CD8-positive, alpha-beta memory T cell (primary cell): ENCODE results near the gene RHEB. TPM values are rescaled to one million over a fixed set of nuclear protein-coding genes. Genes with fewer than 3 reads are reported as not detected.

Experiments
- CTCF ChIA-PET: fragments of 350-600 bp; sonication (Branson Sonifier 250); formaldehyde crosslinking; loops from one replicate; lab custom pipeline; 2021; ENCODE audit warnings: antibody characterized with exemption; lab: Charles Lee
- POLR2A ChIA-PET: fragments of 350-600 bp; sonication (Branson Sonifier 250); formaldehyde crosslinking; loops from one replicate; lab custom pipeline; 2021; ENCODE audit warnings: antibody characterized with exemption; lab: Charles Lee
- DNase-seq, 5 donors: peaks; one replicate each; pipeline versions ENCODE4 v3.0.0 to v3.0.0-alpha.2; 2020 to 2022; ENCODE audit warnings: mixed read lengths in 1 of 5
- H3K27ac ChIP-seq: one replicate; pipeline ENCODE4 v1.7.0; 2013; ENCODE audit warnings: low read depth, mild to moderate bottlenecking, low read length, moderate library complexity
- H3K27me3 ChIP-seq: 2 replicates; pipeline ENCODE4 v1.7.0; 2013; ENCODE audit warnings: low read length, mild to moderate bottlenecking; ENCODE audit not compliant: insufficient read depth, poor library complexity, severe bottlenecking
- H3K36me3 ChIP-seq: 2 replicates; pipeline ENCODE4 v1.7.0; 2013; ENCODE audit warnings: mild to moderate bottlenecking, low read length, moderate library complexity; ENCODE audit not compliant: insufficient read depth
- H3K4me1 ChIP-seq: 2 replicates; pipeline ENCODE4 v1.7.0; 2013; ENCODE audit warnings: mild to moderate bottlenecking, low read length, moderate library complexity; ENCODE audit not compliant: insufficient read depth
- H3K4me3 ChIP-seq: 2 replicates; pipeline ENCODE4 v1.7.0; 2013; ENCODE audit warnings: mild to moderate bottlenecking, low read length
- H3K9me3 ChIP-seq: 2 replicates; pipeline ENCODE4 v1.7.0; 2013; ENCODE audit warnings: mild to moderate bottlenecking, low read length
- H3K27ac Mint-ChIP-seq, 8 donors: one replicate each; pipeline ENCODE4 v1.8.0; 2020 to 2021; ENCODE audit warnings: mixed read lengths in 8 of 8, mild to moderate bottlenecking in 6 of 8, inconsistent platforms in 3 of 8, moderate library complexity in 3 of 8
- H3K27me3 Mint-ChIP-seq, 2 donors: one replicate each; pipeline ENCODE4 v1.8.0; 2020 to 2021; ENCODE audit warnings: mixed read lengths in 2 of 2, mild to moderate bottlenecking in 1 of 2, moderate library complexity in 1 of 2
- H3K36me3 Mint-ChIP-seq, 3 donors: one replicate each; pipeline ENCODE4 v1.8.0; 2020 to 2021; ENCODE audit warnings: mixed read lengths in 3 of 3, inconsistent platforms in 1 of 3, mild to moderate bottlenecking in 1 of 3
- H3K4me1 Mint-ChIP-seq, 3 donors: one replicate each; pipeline ENCODE4 v1.8.0; 2020 to 2021; ENCODE audit warnings: mixed read lengths in 3 of 3, inconsistent platforms in 1 of 3, mild to moderate bottlenecking in 1 of 3
- H3K4me3 Mint-ChIP-seq, 7 donors: one replicate each; pipeline ENCODE4 v1.8.0; 2020 to 2021; ENCODE audit warnings: mixed read lengths in 7 of 7, mild to moderate bottlenecking in 6 of 7, moderate library complexity in 4 of 7, inconsistent platforms in 2 of 7
- H3K9me3 Mint-ChIP-seq, 5 donors: one replicate each; pipeline ENCODE4 v1.8.0; 2020 to 2022; ENCODE audit warnings: mixed read lengths in 5 of 5, mild to moderate bottlenecking in 3 of 5, moderate library complexity in 2 of 5, inconsistent platforms in 1 of 5
- polyA plus RNA-seq: library from polyadenylated mRNA; unstranded; fragments of 300-500 nt; fragmentation: Illumina TruSeq; gene quantifications from one replicate; pipeline ENCODE4 v1.2.3, GENCODE V29; 2021
- total RNA-seq, 2 experiments: library from RNA; stranded (reverse); gene quantifications; one replicate each; pipeline ENCODE4 v1.2.3, GENCODE V29; 2021

Gene RHEB
- total and polyA plus RNA-seq, 3 experiments from 2014 or later: 53.6 to 72.2 (median 54.9) TPM

DNA sequence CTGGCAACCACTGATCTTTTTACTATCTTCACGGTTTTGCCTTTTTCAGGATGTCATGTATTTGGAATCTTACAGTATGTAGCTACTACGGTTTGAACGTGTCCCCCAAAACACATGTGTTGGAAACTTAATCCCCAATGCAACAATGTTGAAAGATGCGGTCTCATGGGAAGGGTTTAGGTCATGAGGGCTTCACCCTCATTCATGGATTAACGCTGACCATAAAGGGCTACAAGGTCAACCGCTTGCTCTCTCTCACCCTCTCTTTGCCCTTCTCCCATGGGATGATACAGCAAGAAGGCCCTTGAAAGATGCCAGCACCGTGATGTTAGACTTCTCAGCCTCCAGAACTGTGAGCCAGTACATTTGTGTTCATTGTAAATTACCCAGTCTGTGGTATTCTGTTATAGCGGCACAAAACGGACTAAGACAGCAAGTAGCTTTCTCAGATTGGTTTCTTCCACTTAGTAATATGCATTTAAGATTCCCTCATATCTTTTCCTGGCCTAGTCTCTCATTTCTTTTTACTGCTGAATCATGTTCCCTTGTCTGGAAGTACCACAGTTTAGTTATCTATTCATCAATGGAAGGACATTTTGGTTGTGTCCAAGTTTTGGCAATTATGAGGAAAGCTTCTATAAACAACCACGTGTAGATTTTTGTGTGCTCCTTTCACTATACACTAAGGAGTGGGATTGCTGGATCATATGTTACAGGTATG, 76.8 kb downstream of the RHEB start:
- H3K27ac ChIP-seq: no peak overlapping the region
- H3K27me3 ChIP-seq: no peaks in the 10 kb centered on the region
- Mint-ChIP-seq H3K27ac (peak overlapping the region in 2 of 8 donors; percentile 0 to 67), H3K36me3 (no peaks in the 10 kb centered on the region), H3K9me3 (no peaks in the 10 kb centered on the region), H3K4me3 (peak overlapping the region in 1 of 7 donors; percentile 19), H3K4me1 (peaks cover 6 to 37% (median 26%) of the 10 kb centered on the region in 3 donors), H3K27me3 (no peaks in the 10 kb centered on the region)
- no peak overlapping the region for H3K4me3 ChIP-seq
- no peaks in the 10 kb centered on the region for H3K9me3 ChIP-seq
- DNase-seq: no peak
- no peaks in the 10 kb centered on the region for H3K36me3 ChIP-seq
- POLR2A ChIA-PET: interaction anchor here (0.9 kb wide), 1 partner anchor 47 kb away, joined by 8 read pairs; no protein-coding TSS in a partner anchor
- peaks cover 28% of the 10 kb centered on the region for H3K4me1 ChIP-seq
- CTCF ChIA-PET: interaction anchor here (1.0 to 2.2 kb wide), 5 partner anchors 9 to 128 kb away, joined by 3 to 9 read pairs (median 4); no protein-coding TSS in a partner anchor

- no peaks in the 10 kb centered on the region for H3K9me3 ChIP-seq
- H3K36me3 ChIP-seq: no peaks in the 10 kb centered on the region
- no peaks in the 10 kb centered on the region for H3K27me3 ChIP-seq
- no peak overlapping the region for H3K4me3 ChIP-seq
- Mint-ChIP-seq H3K36me3 (no peaks in the 10 kb centered on the region), H3K27me3 (peaks cover 0 to 2% of the 10 kb centered on the region in 2 donors), H3K4me3 (peak overlapping the region in 5 of 7 donors; percentile 41 to 72 (median 57)), H3K27ac (peak overlapping the region in 7 of 8 donors; percentile 64 to 95 (median 81)), H3K4me1 (peaks cover 6 to 37% (median 26%) of the 10 kb centered on the region in 3 donors), H3K9me3 (no peaks in the 10 kb centered on the region)
- CTCF ChIA-PET: interaction anchor here (0.9 to 3.4 kb wide), 5 partner anchors 7 to 126 kb away, joined by 3 to 13 read pairs (median 3); no protein-coding TSS in a partner anchor
- DNase-seq: peak in 1 of 5 donors; percentile 39
- POLR2A ChIA-PET: interaction anchor here (0.6 kb wide), 1 partner anchor 13 kb away, joined by 3 read pairs; no protein-coding TSS in a partner anchor
- peaks cover 28% of the 10 kb centered on the region for H3K4me1 ChIP-seq
- no peak overlapping the region for H3K27ac ChIP-seq
These were observed 78.8 kb downstream of the RHEB start for GRCh38 chr7:151440799-151441445.

DNA sequence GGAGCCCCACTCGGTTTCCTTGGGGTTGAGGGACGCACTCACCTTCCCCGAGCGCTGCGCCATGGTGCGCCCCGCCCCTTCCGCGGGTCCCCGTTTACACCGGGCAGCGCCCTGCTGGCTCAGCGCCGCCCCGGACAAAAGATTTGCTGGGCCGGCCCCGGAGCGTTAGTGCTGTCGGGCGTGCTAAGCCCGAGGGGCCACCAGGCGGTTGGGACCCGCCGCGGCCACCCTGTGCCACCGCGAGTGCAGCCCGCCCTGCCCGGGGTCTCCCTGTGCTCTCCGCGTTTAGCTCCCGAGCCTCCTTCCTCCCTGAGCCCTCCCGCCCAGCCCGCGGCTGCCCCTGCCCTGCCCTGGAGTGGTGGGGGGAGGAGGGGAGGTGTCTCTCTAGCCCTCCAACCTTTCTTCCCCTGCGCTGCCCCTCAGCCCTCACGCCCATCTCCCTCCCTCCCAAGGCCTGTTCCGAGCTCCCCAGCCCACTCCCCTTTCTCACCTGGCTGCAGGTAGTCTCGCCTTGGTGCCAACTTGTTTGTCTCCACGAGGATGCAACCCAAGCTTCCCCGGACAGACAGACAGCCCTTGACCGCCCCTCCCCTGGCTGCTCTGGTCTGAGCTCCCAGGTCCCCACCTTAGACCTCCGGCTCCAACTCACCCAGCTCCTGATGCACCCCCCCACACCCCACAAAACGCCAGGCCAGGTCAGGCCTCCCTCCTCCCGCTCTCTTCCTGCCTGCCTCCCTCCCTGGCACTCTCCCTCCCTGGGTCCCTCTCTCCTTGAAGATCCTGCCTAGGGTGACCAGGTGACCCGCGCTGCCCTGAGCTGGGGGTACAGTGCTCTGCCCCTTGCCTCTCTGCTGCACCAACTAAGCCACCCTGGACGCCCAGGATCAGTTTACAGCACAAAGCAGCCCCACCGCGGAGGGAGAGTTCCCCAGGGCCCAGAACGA, 79.6 kb downstream of the RHEB start, which contains the start of gene CRYGN:
Gene CRYGN (minus strand): TSS at position 287 of the 944 bp plus-strand sequence. CDS start 224 bp downstream, at position 63.
- POLR2A ChIA-PET: interaction anchor here (0.6 kb wide), 1 partner anchor 12 kb away, joined by 3 read pairs; no protein-coding TSS in a partner anchor

DNA sequence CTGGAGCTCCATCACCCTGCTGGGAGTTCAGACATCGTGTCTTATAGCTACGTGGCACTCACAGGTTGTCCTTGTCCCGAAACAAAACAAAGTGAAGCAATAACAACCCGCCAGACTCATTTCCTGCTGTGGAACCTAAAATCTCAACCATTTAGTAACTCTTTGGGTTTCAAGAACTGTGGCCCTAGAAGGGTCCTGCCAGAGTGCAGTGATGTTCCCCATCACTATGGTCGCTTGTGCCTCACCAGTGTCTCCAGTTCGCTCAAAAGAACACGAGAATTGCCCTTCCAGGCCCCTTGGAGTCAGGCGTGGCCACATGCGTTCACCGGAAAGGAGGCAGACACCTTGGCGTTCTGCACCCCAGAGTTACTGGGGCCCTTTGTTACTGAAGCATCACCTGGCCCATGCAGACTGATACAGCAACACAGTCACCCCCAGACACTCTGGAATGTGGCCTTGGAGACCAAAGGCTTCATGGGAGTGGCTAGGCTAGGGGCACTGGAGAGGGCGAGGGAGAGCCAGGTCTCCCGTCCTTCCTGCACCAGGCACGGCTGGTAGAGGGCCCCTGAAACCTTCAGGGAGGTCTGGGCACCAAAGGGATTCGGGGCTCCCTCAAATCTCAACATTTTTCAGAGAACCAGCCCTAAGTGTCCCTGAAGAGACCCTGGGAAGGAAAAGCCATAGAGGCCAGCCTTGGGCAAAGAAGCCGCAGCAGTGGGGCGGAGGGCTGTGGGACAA, 80.7 kb downstream of the RHEB start:
- peaks cover 28% of the 10 kb centered on the region for H3K4me1 ChIP-seq
- Mint-ChIP-seq H3K27me3 (peaks cover 0 to 2% of the 10 kb centered on the region in 2 donors), H3K36me3 (no peaks in the 10 kb centered on the region), H3K27ac (peak overlapping the region in 2 of 8 donors; percentile 26 to 72), H3K4me1 (peaks cover 6 to 41% (median 26%) of the 10 kb centered on the region in 3 donors), H3K4me3 (peak overlapping the region in 4 of 7 donors; percentile 15 to 58 (median 44)), H3K9me3 (no peaks in the 10 kb centered on the region)
- no peak for DNase-seq
- no peak overlapping the region for H3K27ac ChIP-seq
- CTCF ChIA-PET: interaction anchor here (1.5 to 3.4 kb wide), 4 partner anchors 9 to 77 kb away, joined by 4 to 13 read pairs (median 7); no protein-coding TSS in a partner anchor
- no peaks in the 10 kb centered on the region for H3K36me3 ChIP-seq
- no peak overlapping the region for H3K4me3 ChIP-seq
- H3K27me3 ChIP-seq: no peaks in the 10 kb centered on the region
- no peaks in the 10 kb centered on the region for H3K9me3 ChIP-seq
- POLR2A ChIA-PET: no interaction called here

More for the DNA sequence above, 79.6 kb downstream of the RHEB start, which contains the start of gene CRYGN:
- H3K4me1 Mint-ChIP-seq: peaks cover 6 to 37% (median 26%) of the 10 kb centered on the region in 3 donors
- peak within 1 kb of the TSS; percentile 5 to 95 (median 76) for H3K27ac Mint-ChIP-seq
- no peaks in the 10 kb centered on the region for H3K36me3 Mint-ChIP-seq
- Histone ChIP-seq H3K27ac (no peak within 1 kb of the TSS), H3K9me3 (no peaks in the 10 kb centered on the region), H3K36me3 (no peaks in the 10 kb centered on the region), H3K4me3 (no peak within 1 kb of the TSS), H3K27me3 (no peaks in the 10 kb centered on the region), H3K4me1 (peaks cover 28% of the 10 kb centered on the region)
- H3K4me3 Mint-ChIP-seq: peak within 1 kb of the TSS in 6 of 7 donors; percentile 29 to 70 (median 57)
- CTCF ChIA-PET: interaction anchor here (0.9 to 3.4 kb wide), 6 partner anchors 8 to 125 kb away, joined by 3 to 13 read pairs (median 4); no protein-coding TSS in a partner anchor
- H3K9me3 Mint-ChIP-seq: no peaks in the 10 kb centered on the region
- H3K27me3 Mint-ChIP-seq: peaks cover 0 to 2% of the 10 kb centered on the region in 2 donors
- DNase-seq: peak in 1 of 5 donors; percentile 46

- H3K4me3 Mint-ChIP-seq: peak overlapping the region in 1 of 7 donors; percentile 23
- no peak overlapping the region for H3K4me3 ChIP-seq
- no peaks in the 10 kb centered on the region for H3K36me3 ChIP-seq
- H3K27ac Mint-ChIP-seq: no peak overlapping the region
- peaks cover 38% of the 10 kb centered on the region for H3K4me1 ChIP-seq
- DNase-seq: no peak
- POLR2A ChIA-PET: interaction anchor here (0.7 kb wide), 1 partner anchor 28 kb away, joined by 3 read pairs; the partner anchor contains the start of gene WDR86
- no peak overlapping the region for H3K27ac ChIP-seq
- H3K9me3 ChIP-seq: no peaks in the 10 kb centered on the region
- no peaks in the 10 kb centered on the region for H3K27me3 ChIP-seq
- CTCF ChIA-PET: interaction anchor here (1.3 to 3.3 kb wide), 4 partner anchors 10 to 76 kb away, joined by 3 to 16 read pairs (median 4); partner anchors contain the start of gene WDR86
- no peaks in the 10 kb centered on the region for H3K36me3 Mint-ChIP-seq
- no peaks in the 10 kb centered on the region for H3K9me3 Mint-ChIP-seq
- H3K4me1 Mint-ChIP-seq: peaks cover 9 to 45% (median 32%) of the 10 kb centered on the region in 3 donors
- H3K27me3 Mint-ChIP-seq: peaks cover 0 to 2% of the 10 kb centered on the region in 2 donors
These were observed 81.7 kb downstream of the RHEB start for GRCh38 chr7:151437866-151438516.

GRCh38 chr7:151437159-151437553, 82.5 kb downstream of the RHEB start:
- Mint-ChIP-seq H3K4me3 (no peak overlapping the region), H3K9me3 (no peaks in the 10 kb centered on the region), H3K27me3 (peaks cover 0 to 2% of the 10 kb centered on the region in 2 donors), H3K36me3 (no peaks in the 10 kb centered on the region), H3K27ac (peak overlapping the region in 1 of 8 donors; percentile 38), H3K4me1 (peaks cover 14 to 51% (median 34%) of the 10 kb centered on the region in 3 donors)
- H3K4me3 ChIP-seq: no peak overlapping the region
- no peaks in the 10 kb centered on the region for H3K27me3 ChIP-seq
- ChIA-PET POLR2A (interaction anchor here (0.7 to 1.1 kb wide), 2 partner anchors 11 to 27 kb away, joined by 3 read pairs; partner anchors contain the start of gene WDR86), CTCF (interaction anchor here (1.3 to 3.3 kb wide), 4 partner anchors 11 to 75 kb away, joined by 3 to 16 read pairs (median 4); partner anchors contain the start of gene WDR86)
- peaks cover 46% of the 10 kb centered on the region for H3K4me1 ChIP-seq
- no peaks in the 10 kb centered on the region for H3K9me3 ChIP-seq
- no peak for DNase-seq
- no peaks in the 10 kb centered on the region for H3K36me3 ChIP-seq
- H3K27ac ChIP-seq: no peak overlapping the region
